Astrocyte of the cerebellum (primary cell): ENCODE measurements around the gene AHDC1.
A peak's percentile ranks its signal among the peaks of the same experiment; 100 is the strongest.

Experiments
- DNase-seq: peaks from one replicate; pipeline ENCODE4 v3.0.0-alpha.2; 2011; ENCODE audit warnings: low read depth
- H3K4me3 ChIP-seq: 2 replicates; pipeline ENCODE4 v1.5.1; 2011; ENCODE audit warnings: mild to moderate bottlenecking, low read depth, low read length, moderate library complexity
- in situ Hi-C: cut with HindIII; loops from 2 replicates; pipeline ENCODE4 v1.10.0; 2017; ENCODE audit warnings: low sequenced_read_pairs
- TF ChIP-seq, protein P1 (sequence below): IDR thresholded peaks from 2 replicates; pipeline ENCODE4 v1.5.1; 2012; ENCODE audit warnings: low read length, low read depth, moderate library complexity, mild to moderate bottlenecking; ENCODE audit errors: missing control alignments

AHDC1 gene

GRCh38 chr1:27562021-27562420 lies 41.9 kb downstream of the AHDC1 start:
- no peak overlapping the region for H3K4me3 ChIP-seq
- TF ChIP-seq, protein P1, sequence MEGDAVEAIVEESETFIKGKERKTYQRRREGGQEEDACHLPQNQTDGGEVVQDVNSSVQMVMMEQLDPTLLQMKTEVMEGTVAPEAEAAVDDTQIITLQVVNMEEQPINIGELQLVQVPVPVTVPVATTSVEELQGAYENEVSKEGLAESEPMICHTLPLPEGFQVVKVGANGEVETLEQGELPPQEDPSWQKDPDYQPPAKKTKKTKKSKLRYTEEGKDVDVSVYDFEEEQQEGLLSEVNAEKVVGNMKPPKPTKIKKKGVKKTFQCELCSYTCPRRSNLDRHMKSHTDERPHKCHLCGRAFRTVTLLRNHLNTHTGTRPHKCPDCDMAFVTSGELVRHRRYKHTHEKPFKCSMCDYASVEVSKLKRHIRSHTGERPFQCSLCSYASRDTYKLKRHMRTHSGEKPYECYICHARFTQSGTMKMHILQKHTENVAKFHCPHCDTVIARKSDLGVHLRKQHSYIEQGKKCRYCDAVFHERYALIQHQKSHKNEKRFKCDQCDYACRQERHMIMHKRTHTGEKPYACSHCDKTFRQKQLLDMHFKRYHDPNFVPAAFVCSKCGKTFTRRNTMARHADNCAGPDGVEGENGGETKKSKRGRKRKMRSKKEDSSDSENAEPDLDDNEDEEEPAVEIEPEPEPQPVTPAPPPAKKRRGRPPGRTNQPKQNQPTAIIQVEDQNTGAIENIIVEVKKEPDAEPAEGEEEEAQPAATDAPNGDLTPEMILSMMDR: no peak
- in situ Hi-C loops: no loop called here
- DNase-seq: no peak

DNA sequence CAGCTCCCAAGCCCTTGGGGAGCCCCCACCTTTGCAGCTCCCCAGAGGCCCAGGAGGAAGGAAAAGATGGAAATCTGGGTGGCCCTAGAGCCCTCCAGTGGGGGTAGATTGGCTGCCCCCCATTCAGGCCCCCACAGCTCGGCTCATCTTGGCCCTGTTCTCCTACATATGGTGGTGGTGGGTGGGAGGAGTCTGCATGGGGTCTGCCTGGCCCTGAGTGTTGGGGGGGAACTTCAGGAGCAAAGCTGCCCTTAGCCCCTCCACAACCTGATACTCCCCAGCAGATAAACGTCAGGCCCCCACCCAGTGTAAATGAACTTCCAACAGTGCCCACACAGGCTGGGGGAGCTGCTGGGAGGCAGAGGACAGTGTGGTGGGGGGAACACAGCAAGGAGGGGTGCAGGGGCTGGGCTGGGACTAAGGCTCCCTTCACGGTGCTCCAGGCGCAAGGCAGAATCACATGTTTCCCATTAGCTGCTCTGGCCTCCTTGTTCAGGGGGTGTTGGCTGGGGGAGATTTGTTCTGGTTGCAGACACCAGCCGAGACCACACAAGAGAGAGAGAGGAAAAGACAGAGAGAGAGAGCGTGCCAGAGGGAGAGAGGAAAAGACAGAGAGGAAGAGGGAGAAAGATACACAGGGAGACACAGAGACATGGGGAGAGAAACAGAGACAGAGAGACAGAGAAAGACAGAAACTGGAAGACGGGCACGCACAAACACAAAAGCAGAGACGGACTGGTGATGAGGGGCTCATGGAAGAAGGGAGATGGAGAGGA lies 42.6 kb downstream of the AHDC1 start:
- peak; percentile 51 for DNase-seq
- TF ChIP-seq, protein P1: no peak
- in situ Hi-C loops: no loop called here
- H3K4me3 ChIP-seq: no peak overlapping the region

DNA sequence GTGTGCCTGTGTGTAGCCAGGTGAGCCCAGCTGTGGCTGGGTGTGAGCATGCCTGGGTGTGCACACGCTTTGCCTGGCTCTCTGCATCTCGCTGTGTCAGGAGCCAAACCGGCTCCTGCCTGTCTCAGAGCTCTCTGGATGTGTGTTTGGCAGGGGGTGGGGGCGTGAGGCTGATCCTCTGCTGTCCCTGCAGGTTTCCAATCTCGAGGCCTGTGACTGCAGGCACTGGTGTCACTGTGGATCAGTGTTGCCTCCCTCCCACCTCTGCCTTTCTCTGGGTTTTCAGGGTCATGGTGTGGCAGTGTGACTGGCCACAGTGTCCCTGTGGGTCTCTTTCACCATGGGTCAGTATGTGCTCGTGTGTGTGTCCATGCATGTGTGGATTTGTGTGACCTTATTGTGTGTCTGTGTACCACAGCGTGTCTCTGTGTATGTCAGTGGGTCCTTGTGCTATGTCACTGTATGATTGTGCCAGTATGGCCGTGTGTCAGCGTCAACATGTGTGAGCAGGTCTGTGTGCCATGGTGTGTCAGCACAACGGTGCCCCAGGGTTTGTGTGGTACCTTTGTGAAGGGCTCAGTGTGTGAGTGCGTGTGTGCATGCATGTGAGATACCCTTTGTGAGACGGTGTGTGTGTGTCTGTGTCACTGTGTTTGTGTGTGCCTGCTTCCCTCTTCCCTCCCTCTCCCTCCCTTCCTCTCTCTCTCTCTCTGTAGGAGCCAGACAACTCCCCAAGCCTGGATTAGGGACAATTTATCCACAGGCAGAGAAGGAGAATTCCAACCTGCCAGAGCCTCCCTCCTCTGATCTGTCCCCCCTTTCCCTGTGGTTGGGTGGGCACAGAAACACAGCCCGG lies 43.4 kb downstream of the AHDC1 start:
- TF ChIP-seq, protein P1: no peak

DNA sequence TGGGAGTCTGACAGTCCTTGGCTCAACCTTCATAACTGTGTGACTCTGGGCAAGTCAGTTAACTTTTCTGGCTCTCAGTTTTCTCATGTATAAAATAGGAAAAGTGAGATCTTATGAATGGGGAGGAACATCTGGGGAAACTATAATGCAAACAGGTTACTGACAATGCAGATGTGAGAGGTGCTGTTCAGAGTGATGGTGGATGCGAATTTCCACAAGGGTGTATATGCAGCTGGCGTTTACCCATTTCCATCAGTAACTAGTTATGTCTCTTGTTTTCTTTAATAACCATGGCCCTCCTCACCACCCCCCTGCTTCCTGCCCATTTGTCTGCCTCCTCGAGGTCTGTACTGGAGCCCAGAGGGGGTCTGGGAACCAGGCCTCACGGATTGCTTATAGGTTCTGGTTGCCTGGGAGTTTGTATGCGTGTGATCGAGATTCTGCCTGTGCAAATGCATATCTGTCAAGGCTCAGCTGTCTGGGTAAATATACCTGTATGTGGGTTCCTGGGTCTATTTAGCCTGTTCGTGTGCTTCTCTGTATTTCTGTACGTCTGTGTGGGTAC lies 44.4 kb downstream of the AHDC1 start:
- TF ChIP-seq, protein P1: no peak
- in situ Hi-C loops: loop anchor here (10.0 kb wide), 1 partner anchor 45 kb away; the partner anchor contains the start of gene AHDC1

More for the DNA sequence above, 43.4 kb downstream of the AHDC1 start:
- DNase-seq: no peak
- H3K4me3 ChIP-seq: no peak overlapping the region
- in situ Hi-C loops: no loop called here

GRCh38 chr1:27557596-27558340 lies 46.2 kb downstream of the AHDC1 start:
- TF ChIP-seq, protein P1: no peak
- in situ Hi-C loops: loop anchor here (10.0 kb wide), 1 partner anchor 47 kb away; the partner anchor contains the start of gene AHDC1
- no peak overlapping the region for H3K4me3 ChIP-seq
- no peak for DNase-seq

More for the DNA sequence above, 44.4 kb downstream of the AHDC1 start:
- H3K4me3 ChIP-seq: no peak overlapping the region
- DNase-seq: no peak
